IPS DF 6.9 (cell line): ENCODE measurements around the gene IPO8.

ENCODE experiments used
- DNase-seq: peaks from one replicate; pipeline ENCODE4 v3.0.0-alpha.2; 2013; ENCODE audit warnings: low read depth, low spot score
- H3K27ac ChIP-seq: one replicate; pipeline ENCODE4 v1.5.1; 2013; ENCODE audit warnings: low read length, control low read depth
- H3K27me3 ChIP-seq: 2 replicates; pipeline ENCODE4 v1.6.1; 2013; ENCODE audit warnings: mild to moderate bottlenecking, low read length; ENCODE audit not compliant: control insufficient read depth, insufficient read depth
- H3K36me3 ChIP-seq: 2 replicates; pipeline ENCODE4 v1.6.1; 2013; ENCODE audit warnings: low read length; ENCODE audit not compliant: control insufficient read depth, insufficient read depth
- H3K4me1 ChIP-seq: 2 replicates; pipeline ENCODE4 v1.6.1; 2013; ENCODE audit warnings: low read length; ENCODE audit not compliant: control insufficient read depth, insufficient read depth
- H3K4me3 ChIP-seq: 2 replicates; pipeline ENCODE4 v1.5.1; 2013; ENCODE audit warnings: mild to moderate bottlenecking, low read length
- H3K9me3 ChIP-seq: 2 replicates; pipeline ENCODE4 v1.6.1; 2013; ENCODE audit warnings: low read length, inconsistent platforms; ENCODE audit not compliant: control insufficient read depth, insufficient read depth
- WGBS: extraction: QIAGEN DNeasy Blood & Tissue Kit; methylation state at CpG from one replicate; pipeline ENCODE4 v1.1.7; 2013; ENCODE audit warnings: mixed read lengths, missing lambda C conversion rate; ENCODE audit not compliant: insufficient read length, insufficient coverage; 5-methylcytosine and 5-hydroxymethylcytosine counted together

IPO8 gene

DNA sequence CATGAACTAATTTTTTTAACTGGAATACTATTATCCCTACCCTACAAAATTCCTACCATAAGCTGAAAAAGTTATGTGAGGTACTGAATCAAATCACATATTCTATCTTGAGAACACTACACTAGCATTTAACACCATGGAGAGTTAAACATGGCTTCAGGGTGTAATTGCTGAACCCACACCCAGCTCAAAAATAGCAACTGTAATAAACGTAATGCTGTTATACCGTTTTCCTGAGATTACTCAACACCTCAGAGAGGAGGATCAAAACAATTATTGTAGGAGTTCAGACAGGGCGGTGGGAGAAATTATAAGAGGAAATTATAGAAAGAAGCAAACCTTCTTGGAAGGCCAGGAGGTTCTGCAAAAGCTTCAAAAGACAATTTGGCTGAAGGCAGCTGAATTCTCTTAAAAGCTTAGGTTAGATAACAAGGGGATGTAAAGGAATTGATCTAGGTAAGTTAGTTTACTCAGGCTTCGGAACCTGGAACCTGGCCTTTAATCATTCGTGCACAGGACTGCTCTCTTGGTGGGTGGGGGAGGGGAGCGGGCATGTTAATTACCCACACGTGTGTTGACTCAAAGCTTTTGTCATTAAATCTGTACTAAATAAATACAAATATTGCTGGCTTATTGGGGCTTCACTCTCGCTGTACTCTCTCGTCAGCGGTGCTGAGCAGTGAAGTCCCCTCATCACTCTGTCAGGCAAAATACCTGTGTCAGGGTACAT lies 12.1 kb upstream of the IPO8 start:
- H3K36me3 ChIP-seq: peaks cover 7% of the 10 kb centered on the region
- no peak overlapping the region for H3K27ac ChIP-seq
- DNase-seq: no peak
- WGBS: no CpG with 5 or more reads among the region's 10 CpGs
- H3K4me3 ChIP-seq: no peak overlapping the region
- no peaks in the 10 kb centered on the region for H3K27me3 ChIP-seq
- H3K9me3 ChIP-seq: no peaks in the 10 kb centered on the region
- 0 out of 2 replicates have a peak, but pooled peaks cover 1% of the 10 kb centered on the region for H3K4me1 ChIP-seq

DNA sequence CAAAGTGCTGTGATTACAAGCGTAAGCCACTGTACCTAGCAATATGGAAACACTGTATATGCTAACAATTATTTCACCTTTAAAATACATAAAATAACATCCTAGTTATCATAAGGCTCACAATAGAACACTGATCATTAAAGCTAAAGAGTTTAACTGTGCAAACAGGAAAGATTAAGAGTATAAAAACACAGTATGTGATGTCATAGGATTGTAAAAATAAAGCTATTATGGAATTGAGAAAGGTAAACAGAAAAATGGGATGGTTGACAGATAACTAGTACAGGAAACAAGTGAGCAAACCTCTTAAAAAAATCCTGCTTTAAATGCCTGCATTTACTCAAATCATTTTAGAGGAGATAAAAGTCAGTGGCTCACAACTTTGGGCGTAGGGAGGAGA lies 10.8 kb upstream of the IPO8 start:
- DNase-seq: no peak
- Histone ChIP-seq H3K36me3 (peaks cover 7% of the 10 kb centered on the region), H3K27me3 (no peaks in the 10 kb centered on the region), H3K4me3 (no peak overlapping the region), H3K9me3 (no peaks in the 10 kb centered on the region), H3K27ac (no peak overlapping the region), H3K4me1 (0 out of 2 replicates have a peak, but pooled peaks cover 1% of the 10 kb centered on the region)
- no CpG with 5 or more reads among the region's 2 CpGs for WGBS

DNA sequence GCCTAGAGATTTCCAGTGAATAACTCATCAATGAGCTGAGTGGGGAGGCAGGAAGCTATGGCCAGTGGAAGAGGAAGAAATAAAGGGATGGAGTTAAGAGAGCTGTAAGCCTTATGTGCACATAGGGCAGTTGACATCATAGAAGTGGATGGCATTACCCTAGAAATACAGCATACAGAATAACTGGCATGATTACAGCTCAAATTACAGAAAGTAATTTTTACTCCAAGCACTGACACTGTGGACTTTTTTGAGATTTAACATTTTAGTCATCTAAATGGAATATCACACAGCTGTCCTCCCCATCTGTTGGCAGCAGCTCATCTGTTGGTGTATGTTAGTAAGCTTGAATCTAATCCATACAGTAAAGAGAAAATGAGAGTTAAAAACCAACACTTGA lies 5.4 kb upstream of the IPO8 start:
- DNase-seq: no peak
- Histone ChIP-seq H3K4me1 (no peaks in the 10 kb centered on the region), H3K36me3 (no peaks in the 10 kb centered on the region), H3K4me3 (no peak overlapping the region), H3K27ac (no peak overlapping the region), H3K9me3 (no peaks in the 10 kb centered on the region), H3K27me3 (no peaks in the 10 kb centered on the region)

DNA sequence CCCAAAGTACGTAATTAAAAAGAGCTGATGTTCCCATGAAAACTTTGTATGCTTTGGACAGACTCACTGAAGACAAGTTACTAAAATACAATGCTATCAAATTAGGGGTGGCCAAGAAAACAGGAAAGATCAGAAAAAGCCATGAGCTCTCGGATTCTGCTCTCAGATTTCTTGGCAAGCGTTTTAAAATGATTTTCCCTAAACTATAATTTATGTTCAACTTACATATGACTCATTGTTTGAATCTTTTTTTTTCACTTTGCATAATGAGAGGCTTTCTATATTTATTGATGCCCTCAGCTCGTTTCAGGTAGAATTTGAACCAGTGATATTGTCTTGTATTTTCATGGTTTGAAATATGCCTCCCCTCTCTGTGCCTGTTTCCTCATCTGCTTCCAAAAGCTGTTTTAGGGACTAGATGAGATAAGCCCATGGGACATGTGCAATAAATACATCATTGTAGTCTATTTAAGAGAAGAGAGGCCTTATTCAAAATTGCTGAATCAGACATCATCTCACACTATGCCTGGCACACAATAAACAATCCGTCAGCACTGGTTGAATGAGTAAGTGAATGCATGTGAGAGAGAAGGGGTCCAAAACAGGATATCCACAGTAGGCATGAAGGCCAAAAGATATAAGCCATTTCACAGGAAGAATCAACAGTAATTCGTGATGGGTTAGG lies 4.7 kb upstream of the IPO8 start:
- H3K4me3 ChIP-seq: no peak overlapping the region
- no peaks in the 10 kb centered on the region for H3K36me3 ChIP-seq
- H3K27me3 ChIP-seq: no peaks in the 10 kb centered on the region
- H3K9me3 ChIP-seq: no peaks in the 10 kb centered on the region
- no peaks in the 10 kb centered on the region for H3K4me1 ChIP-seq
- WGBS: no CpG with 5 or more reads among the region's 6 CpGs
- no peak for DNase-seq
- H3K27ac ChIP-seq: no peak overlapping the region

DNA sequence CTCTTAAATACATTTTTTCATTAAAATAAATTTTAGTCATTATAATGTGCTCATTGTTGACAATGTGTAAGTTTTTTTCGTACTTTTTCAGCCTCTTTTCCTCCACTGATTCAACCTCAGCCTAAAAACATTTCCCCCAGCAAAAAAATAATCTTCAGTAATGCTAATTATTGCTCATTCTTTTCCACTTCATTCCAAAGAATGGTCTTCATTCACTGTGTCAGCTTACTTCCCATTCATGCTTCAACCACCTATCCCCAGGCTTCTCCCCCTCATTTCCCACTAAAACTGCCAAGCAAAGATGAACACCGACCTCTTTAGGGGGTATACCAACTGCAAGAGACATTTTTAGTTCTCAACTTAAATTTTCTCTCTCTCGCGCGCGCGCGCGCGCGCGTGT lies 2.7 kb upstream of the IPO8 start:
- Histone ChIP-seq H3K9me3 (no peaks in the 10 kb centered on the region), H3K27ac (no peak overlapping the region), H3K36me3 (no peaks in the 10 kb centered on the region), H3K4me1 (no peaks in the 10 kb centered on the region), H3K4me3 (no peak overlapping the region), H3K27me3 (no peaks in the 10 kb centered on the region)
- DNase-seq: no peak
- whole genome bisulfite sequencing: no CpG with 5 or more reads among the region's 12 CpGs

DNA sequence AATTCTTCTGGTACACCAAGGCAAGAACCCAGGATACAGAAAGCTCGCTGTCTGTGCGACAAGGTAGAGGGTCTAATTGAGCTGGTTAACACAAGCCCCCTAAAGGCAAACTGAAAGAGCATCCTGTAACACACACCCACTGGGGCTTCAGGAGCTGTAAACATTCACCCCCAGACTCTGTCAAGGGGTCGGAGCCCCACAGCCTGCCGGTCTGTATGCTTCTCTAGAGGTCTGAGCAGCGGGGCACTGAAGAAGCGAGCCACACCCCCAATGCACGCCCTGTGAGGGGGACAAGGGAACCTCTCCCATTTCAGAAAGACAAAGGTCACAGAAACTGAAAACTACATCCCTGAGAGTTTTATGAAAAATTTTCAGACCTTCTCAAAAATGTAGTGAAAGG lies 1.3 kb upstream of the IPO8 start:
- H3K4me3 ChIP-seq: no peak overlapping the region
- WGBS: no CpG with 5 or more reads among the region's 7 CpGs
- no peak overlapping the region for H3K27ac ChIP-seq
- H3K4me1 ChIP-seq: no peaks in the 10 kb centered on the region
- no peaks in the 10 kb centered on the region for H3K27me3 ChIP-seq
- no peaks in the 10 kb centered on the region for H3K9me3 ChIP-seq
- DNase-seq: no peak
- no peaks in the 10 kb centered on the region for H3K36me3 ChIP-seq

DNA sequence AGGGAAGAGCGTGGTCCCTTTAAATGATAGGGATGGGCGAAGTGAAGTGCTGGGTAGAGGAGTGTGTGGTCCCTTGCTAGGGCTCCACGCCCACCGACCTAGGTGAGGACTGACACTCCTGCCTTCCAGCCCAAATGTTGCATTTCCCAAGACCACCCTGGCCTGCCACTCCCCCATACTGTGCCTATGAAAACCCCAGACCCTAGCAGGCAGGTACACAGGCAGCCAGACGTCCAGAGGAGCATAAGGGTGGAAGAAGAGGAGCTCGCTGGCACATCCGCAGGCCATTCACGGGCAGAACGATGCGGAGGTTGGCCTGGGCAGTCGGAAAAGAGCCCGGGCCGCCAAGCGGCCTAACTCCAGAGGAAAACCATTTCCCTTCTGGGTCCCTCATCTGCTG lies 817 bp upstream of the IPO8 start:
- Histone ChIP-seq H3K9me3 (no peaks in the 10 kb centered on the region), H3K36me3 (no peaks in the 10 kb centered on the region), H3K4me3 (peak overlapping the region; percentile 1; the same call in 1 of the 2 replicates), H3K4me1 (no peaks in the 10 kb centered on the region), H3K27ac (no peak overlapping the region), H3K27me3 (no peaks in the 10 kb centered on the region)
- no peak for DNase-seq
- WGBS: no CpG with 5 or more reads among the region's 14 CpGs

DNA sequence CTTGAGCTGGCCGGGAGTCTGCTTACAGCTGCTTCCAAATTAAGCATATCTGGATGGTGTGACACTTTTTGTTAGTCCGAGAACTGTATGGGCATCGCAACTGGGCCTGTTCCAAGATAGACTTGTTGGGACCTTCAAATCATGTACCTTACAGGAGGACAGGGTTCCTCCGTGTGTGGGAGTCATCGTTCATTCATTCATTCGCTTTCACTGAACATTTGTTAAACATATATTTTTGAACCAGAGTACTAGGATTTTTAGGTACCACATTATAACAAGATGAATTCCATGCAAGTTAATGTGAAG lies 387 bp upstream of the IPO8 start:
- no peak for DNase-seq
- Histone ChIP-seq H3K4me3 (peak overlapping the region; percentile 97; the same call in 1 of the 2 replicates), H3K27ac (no peak overlapping the region), H3K27me3 (no peaks in the 10 kb centered on the region), H3K4me1 (no peaks in the 10 kb centered on the region), H3K36me3 (no peaks in the 10 kb centered on the region), H3K9me3 (no peaks in the 10 kb centered on the region)
- no CpG with 5 or more reads among the region's 6 CpGs for WGBS

DNA sequence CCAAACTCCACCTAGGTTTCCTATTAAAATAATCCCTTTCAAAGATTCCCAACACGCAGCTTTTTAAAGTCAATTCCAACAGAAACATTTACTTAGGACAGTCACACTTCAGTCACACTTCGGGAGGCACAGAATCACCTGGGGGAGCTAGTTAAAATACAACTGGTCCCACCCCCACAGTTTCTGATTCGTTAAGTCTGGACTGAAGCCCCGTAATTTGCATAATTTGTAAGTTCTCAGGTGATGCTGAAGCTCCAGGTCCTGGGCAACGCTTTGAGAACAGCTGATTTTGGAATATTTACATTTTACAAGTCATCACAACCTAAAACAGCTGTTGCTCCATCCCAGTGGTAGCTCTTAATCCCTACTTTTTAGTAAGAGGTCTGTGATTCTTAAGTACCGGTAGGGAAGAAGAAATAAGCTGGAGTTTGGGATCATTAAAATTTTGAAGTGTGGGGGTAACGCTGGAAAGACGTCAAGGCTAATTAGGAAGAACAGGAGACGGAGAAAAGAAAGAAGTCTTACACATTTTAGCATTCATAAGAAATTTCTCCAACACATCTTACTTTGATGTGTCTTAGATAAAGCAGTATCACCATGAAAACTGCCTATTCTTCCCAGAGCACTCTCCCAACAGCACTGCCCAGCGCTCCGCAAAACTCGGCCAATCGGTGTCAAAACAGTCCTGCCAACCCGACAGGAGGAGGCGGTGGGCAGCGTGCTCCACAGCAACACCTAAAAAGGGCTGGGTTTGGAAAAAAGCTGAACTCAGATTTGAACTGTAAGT lies 1.1 kb downstream of the IPO8 start:
- no CpG with 5 or more reads among the region's 16 CpGs for WGBS
- no peaks in the 10 kb centered on the region for H3K36me3 ChIP-seq
- peak overlapping the region; percentile 97; the same call in 1 of the 2 replicates for H3K4me3 ChIP-seq
- H3K4me1 ChIP-seq: no peaks in the 10 kb centered on the region
- H3K9me3 ChIP-seq: no peaks in the 10 kb centered on the region
- H3K27ac ChIP-seq: no peak overlapping the region
- DNase-seq: no peak
- H3K27me3 ChIP-seq: no peaks in the 10 kb centered on the region

DNA sequence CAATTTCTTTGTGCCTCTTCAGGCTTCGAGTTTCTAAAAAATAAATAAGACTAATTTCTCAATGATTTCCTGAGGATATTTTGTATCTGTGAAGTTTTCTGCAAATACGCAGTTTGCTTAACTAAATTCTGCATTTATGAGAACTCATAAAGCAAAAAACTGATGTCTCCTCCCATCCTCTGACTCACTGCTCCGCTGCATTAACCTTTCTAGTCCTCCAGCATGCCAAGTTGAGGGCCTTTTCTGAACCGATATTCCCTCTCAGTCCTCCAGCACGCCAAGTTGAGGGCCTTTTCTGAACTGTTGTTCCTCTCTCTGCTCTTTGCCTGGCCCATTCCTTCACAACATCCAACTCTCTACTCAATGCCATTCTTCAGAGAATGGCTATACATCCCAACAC lies 3.2 kb downstream of the IPO8 start:
- H3K9me3 ChIP-seq: no peaks in the 10 kb centered on the region
- no peaks in the 10 kb centered on the region for H3K27me3 ChIP-seq
- no peak for DNase-seq

More for the DNA sequence above, 3.2 kb downstream of the IPO8 start:
- Histone ChIP-seq H3K4me3 (no peak overlapping the region), H3K36me3 (no peaks in the 10 kb centered on the region), H3K4me1 (no peaks in the 10 kb centered on the region), H3K27ac (no peak overlapping the region)
- WGBS: no CpG with 5 or more reads among the region's 5 CpGs
